ENCODE measurements around the gene GSTT2B.
"Not testable (repeated sequence)": the region's sequence is repeated elsewhere in the genome, so short reads cannot be mapped to it uniquely, and the experiment has no call there.

The GSTT2B gene

DNA sequence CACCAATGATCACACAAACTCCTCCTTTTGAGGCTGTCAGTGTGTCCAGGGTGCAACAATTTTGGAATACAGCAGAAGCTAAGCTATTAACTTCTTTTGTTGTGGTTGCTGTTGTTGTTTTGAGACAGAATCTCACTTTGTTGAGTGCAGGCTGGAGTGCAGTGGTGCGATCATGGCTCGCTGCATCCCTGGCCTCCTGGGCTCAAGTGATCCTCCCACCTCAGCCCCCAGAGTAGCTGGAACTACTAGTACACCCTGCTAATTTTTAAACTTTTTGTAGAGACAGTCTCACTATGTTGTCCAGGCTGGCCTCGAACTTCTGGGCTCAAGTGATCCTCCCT lies 22.0 kb downstream of the GSTT2B start:
- DNase-seq: no peak

DNA sequence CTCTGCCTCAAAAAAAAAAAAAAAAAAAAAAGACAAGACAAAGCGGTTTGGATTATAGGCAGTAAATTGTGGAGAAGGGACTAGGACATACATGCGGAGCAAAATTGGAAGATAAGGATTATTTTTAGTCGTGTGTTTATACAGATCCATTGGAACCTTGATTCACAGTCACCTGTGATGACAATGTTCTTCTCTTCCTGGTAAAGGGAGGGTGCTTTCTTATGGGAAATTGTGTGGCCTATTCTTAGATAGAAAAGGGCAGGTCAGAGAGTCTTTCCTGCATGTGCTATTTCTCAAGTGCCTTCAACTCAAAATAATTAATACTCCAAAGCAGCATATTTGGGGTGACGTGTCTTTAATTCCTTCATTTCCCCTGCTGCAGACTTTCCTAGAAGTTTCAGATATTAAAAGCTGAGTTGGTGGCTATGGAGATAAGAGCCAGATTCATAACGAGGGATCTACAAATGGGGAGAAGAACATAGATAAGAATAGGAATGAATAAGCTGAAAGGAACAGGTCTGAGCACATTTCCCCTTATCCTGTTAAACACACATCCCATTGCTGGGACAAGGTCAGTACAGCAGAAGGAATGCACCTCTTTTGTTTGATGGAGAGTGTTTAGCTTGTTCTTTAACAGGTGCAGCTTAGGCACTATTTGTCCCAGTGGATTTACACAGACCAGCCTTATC lies 22.5 kb downstream of the GSTT2B start:
- no peak for DNase-seq

DNA sequence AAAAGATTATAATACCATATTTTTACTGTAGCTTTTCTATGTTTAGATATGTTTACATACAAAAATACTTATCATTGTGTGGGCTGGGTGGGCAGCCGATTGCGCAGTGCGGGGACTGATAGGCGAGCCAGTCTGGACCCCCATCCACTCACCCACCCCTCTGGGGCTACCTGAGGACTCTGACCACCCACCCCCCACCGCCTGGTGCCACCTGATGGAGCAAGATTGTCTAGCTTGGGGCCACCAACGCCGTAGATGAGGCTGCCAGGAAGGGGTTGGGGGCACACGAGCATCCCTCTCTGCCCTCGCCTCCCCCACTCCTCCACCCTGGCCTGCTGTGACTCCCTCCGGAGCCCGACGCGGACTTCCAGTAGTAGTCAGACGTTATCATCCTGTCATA lies 34.4 kb downstream of the GSTT2B start:
- no peak for DNase-seq

DNA sequence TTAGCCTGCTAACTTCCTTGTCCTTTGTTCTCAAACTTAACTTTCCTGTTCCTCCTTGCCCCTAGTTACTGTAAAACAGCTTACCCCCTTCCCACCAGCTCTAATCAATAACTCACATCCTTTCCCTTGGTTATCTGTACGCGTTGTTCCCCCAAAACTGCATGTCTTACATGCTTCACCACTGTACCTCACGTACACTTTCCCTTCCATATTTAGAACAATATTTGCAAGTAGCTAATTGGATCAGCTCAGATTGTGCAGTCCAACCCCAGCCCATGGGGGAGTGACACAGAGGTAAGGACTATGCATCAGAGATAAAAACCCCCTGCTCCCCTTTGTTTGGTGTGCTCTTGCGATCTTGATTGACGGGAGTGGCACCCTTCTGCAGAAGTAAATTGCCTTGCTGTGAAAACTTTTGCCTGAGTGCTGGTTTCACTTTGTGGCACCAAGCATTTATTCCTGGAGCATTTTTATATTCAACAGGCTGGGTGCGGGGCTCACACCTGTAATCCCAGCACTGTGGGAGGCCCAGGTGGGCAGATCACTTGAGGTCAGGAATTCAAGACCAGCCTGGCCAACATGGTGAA lies 35.9 kb downstream of the GSTT2B start:
- DNase-seq: no peak

DNA sequence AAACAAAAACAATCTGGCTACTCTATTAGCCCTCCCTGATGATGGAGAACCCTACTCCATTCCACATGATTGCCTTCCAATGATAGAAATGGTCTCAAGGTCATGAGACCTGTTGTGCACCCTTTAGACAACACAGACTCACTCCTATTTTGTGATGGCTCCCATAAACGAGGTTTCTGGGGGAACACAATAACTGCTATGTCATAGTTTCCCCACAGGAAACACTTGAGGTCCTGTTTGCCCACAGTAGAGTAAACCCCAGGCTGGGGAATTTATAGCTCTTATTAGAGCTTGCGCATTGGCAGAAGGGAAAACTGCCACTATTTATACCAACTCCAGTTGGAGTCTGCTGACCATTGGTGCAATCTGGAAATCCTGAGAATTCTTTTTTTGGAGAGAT lies 38.1 kb downstream of the GSTT2B start:
- no peak for DNase-seq

DNA sequence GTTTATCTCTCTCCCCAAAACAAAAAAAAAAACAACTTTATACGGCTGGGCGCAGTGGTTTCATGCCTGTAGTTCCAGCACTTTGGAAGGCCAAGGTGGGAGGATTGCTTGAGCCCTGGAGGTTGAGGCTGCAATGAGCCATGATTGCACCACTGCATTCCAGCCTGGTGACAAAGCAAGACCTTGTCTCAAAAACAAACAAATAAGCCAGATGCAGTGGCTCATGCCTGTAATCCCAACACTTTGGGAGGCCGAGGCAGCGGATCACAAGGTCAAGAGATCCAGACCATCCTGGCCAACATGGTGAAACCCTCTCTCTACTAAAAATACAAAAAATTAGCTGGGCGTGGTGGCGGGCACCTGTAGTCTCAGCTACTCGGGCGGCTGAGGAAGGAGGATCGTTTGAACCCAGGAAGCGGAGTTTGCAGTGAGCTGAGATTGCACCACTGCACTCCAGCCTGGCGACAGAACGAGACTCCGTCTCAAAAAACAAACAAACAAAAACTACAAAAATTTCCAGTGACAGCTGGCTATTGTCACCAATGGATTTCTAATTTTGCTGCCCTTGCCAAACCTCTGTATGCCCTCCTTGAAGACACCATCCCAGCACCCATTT lies 39.3 kb downstream of the GSTT2B start:
- not testable (repeated sequence) for DNase-seq

DNA sequence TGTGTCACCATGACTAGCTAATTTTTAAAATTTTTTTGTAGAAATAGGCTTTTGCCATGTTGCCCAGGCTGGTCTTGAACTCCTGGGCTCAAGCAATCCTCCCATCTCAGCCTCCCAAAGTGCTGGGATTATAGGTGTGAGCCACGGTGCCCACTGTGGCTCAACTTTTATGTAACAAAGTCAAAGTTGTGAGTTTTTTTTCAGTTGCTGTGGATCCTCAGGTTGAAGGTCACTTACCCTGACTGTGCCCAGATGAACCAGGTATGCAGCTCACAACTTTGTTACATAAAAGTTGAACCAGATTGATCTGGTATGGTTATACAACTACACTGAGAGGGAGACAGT lies 40.8 kb downstream of the GSTT2B start:
- not testable (repeated sequence) for DNase-seq

DNA sequence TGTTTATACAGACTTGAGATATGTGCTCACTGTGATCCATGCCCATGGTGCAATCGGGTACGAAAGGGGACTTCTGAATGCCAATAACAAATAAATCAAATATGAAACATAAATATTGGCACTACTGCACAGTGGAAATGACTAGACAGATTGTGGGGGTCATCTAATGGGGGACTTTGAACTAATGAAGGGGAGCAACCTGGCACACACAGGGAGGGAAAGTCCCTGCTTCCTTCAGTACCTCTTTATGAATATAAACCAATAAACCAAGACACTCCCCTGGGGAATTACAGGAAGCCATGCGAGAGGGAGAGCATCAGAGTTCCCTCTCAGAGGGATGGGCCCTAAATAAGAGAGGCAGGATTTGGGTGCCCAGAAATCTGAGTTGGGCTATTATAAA lies 45.7 kb downstream of the GSTT2B start:
- no peak for DNase-seq

DNA sequence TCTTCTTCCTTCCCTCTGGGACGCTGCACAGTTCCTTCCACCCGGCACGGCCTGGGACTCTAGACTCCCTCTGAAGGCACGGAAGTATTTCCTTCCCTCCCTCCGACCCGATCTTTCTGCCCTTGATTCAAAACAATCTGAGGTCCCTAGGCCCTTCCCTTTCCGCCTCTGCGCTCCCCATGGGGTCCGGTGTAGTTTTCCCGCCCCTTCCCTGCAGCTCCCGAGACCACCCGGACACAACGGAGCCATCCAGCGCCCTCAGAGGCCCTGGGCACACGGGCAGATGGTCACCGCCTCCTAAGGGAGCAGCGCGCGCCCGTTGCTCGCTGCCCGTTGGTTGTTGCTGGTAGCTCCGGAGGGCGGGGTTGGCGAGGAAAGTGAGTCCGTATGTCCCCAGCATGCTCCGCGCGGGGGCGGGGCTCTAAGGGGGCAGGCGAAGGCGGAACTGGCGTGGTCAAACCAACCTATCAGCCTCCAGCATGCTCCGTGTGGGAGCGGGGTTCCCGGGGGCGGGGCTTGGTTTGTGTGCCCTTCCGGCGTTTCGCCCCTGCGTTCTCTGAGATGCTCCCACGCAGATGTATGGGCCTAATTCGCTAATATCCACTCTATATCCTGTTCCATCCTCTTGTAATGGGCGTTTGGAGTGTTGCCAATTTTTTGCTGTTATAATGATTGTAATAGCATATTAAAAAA lies 47.2 kb downstream of the GSTT2B start:
- DNase-seq: peak; percentile 78

DNA sequence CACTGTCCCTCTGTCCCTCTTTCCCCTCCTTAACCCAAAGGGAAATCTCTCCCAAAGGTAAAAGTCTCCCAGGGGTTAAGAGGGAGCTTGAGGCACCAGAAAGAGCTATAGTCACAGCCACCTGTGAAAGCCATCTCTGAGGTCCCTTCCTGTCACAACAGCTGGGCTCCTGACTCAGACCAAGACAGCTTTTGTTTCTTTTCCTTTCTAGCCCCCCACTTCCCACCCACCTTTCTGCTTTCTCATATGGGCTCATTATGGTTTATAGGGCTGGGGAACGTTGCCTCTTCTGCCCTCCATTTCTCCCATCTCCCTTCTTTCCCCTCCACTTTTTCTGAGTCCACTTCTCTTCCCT lies 47.7 kb downstream of the GSTT2B start:
- no peak for DNase-seq

DNA sequence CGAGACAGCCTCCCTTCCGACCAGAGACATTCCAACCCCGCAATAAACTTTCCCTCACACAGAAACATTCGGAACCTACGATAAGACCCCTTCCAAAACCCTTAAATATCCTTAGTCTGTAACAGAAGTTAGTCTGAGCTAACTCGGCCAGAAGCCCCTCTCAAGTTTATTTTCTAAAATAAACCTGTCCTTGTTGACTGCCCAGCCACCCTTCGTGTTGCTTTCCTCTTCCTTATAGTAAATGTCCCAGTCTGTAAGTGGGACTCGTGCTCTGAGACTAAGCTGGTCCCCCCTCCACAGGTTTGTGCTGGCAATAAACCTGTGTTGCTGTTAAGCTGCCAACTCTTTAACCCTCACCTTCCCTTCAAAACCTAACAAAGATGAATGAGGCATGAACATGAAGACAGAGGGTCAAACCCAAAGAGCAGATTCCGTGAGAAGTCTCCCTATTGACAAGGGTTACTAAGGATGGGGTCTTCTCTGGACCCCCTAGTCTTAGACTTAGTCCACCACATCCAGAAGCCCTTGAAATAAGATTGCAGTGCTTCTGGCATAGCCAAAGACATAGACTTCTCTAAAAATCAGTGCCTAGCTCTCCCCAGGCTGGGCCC lies 48.6 kb downstream of the GSTT2B start:
- DNase-seq: no peak

DNA sequence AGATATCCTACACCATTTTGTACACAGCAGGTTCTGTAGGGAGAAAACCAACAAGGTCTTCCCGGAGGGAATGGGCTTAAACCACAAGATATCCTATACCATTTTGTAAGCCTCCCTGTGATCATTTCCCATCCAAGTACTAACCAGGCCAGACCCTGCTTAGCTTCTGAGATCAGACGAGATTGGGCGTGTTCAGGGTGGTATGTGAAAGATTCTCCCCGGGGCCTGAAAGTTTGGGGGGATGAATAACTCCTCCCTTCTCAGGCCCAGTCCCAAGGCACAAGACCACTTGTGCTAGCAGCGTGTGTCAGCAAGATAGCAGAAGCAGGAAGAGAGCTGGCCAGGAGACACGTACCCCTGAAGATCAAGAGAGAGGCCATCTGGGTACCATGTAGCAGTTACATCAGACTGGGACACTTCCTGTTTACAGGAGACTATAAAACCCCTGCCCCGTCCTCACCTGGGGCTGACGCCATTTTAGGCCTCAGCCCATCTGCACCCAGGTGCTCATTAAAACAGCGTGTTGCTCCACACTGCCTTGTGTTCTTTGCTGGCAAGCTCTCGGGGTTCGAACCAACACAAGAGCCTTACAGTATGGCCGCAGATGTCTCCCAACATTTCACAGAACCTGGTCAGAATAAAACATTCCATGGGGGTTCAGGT lies 49.5 kb downstream of the GSTT2B start:
- no peak for DNase-seq

DNA sequence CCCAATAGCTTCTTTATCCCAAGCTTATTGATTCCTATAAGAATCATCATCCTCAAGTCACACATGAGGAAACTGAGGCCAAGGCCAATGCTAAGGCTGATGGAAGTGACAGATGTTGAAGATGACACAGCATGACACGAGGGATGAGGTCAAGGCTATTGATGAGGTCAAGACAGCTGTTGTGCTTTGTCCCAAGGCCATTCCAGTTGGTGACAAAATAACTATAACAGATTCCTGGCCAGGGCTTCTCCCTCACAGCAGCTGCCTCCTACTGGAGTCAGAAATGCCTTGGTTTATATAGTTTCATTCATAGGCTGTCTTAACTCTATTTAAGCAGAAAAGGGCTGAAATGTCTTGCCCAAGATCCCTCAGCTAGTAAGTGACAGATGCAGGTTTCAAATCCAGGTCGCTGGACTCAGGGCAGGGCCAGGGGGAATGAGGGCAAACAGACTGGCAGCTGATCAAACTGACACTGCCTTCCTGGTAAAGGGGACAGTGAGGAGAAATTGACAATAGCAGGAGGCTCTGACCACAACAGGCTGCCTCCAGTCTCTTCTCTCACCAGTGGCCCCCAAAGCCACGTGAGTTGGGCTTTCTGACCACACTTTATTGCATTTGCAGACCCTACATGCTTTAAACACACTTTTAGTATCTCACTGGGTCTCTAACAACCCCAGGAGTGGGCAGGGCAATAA lies 50.4 kb downstream of the GSTT2B start:
- no peak for DNase-seq

DNA sequence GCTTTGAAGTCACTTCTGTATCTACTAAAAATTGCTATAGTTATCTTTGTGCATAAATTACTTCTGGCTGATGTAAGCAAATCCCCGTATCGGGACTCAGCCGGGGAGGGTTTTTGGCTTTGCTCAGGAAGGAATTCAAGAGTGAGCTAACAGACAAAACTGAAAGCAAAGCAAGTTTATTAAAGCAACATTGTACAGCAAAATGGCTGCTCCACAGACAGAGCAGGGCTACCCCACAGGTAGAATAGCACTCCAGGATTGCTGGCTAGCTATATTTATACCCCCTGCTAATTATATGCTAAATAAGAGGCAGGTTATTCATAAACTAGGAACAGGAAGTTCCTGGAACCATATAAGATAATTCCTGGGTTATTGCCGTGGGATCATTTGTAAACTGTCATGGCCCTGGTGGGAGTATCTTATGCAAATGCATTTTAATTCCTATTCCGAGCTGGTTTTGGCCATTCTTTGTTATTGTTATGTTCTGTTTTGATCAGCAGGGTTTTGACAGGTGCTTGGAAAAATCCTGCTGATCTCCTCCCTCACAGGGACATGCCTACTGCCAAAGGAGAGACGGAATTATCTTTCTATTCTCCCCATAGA lies 51.6 kb downstream of the GSTT2B start:
- no peak for DNase-seq

DNA sequence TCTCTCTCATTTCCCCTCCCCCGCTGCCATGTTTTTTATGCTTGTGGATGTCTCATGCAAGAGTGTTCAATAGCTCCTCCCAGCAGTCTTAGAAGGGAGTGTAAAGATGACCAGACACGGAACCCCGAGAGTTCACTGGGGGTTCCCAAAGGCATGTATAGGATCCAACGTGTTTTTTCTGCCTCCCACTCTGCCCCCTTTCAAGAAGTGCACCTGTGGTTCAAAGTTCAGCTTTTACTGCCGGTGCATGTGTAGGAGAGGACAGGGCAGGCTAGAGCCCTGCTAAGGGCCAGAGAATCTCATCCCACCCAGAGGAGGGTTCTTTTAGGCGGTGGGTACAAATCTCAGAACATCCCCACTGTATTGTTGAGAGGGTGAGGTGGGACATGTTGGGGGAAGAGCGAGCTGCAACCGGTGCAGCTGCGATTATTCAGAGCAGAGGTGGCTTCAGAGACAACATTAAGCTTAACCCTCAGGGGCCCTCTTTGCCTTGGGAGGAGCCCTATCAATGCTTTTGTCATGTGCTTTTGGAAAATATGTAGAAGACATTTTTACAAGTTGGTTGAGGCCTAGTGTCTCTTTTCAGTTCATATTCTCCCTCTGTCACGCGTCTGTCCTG lies 52.3 kb downstream of the GSTT2B start:
- no peak for DNase-seq

DNA sequence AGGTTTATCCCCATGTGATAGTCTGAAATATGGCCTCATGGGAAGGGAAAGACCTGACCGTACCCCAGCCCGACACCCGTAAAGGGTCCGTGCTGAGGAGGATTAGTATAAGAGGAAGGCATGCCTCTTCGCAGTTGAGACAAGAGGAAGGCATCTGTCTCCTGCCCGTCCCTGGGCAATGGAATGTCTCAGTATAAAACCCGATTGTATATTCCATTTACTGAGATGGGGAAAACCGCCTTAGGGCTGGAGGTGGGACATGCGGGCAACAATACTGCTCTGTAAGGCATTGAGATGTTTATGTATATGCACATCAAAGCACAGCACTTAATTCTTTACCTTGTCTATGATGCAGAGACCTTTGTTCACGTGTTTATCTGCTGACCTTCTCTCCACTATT lies 53.6 kb downstream of the GSTT2B start:
- DNase-seq: not testable (repeated sequence)
